ENCODE measurements around the gene ZFX. TPM values are rescaled to one million over a fixed set of nuclear protein-coding genes. Genes with fewer than 3 reads are reported as not detected.
A peak's percentile ranks its signal among the peaks of the same experiment; 100 is the strongest.

Gene ZFX
- 78.0 and 85.0 TPM in 2 replicates for total RNA-seq (2013; cell fraction: nucleolus; rRNA removed)
- total RNA-seq (2014; rRNA removed) (26.6 and 27.2 TPM in 2 replicates), total RNA-seq (2014; rRNA removed; fragmentation: Illumina TruSeq; extraction: Trizol) (32.0 and 33.4 TPM in 2 replicates), total RNA-seq (2021) (36.7 and 40.9 TPM in 2 replicates), polyA plus RNA-seq (2011; rRNA removed) (26.0 and 30.2 TPM in 2 replicates), polyA plus RNA-seq (2014; fragmentation: Illumina TruSeq; extraction: Trizol) (17.9 and 18.8 TPM in 2 replicates), polyA plus RNA-seq (2014; fragmentation: Nextera tagmentation; extraction: Ambion mirVana) (10 to 100 TPM in 1 of 2 experiments, 1 to 10 TPM in 1; 6.8 to 17.8 TPM), polyA plus RNA-seq (2014; rRNA removed) (16.3 and 17.4 TPM in 2 replicates), polyA plus RNA-seq (2016; fragmentation: Nextera tagmentation; extraction: Ambion mirVana) (10 to 100 TPM; 23.5 to 25.7 TPM), polyA minus RNA-seq (2011; rRNA and poly(A)+ RNA removed) (74.5 and 136 TPM in 2 replicates), Bru-seq, nascent RNA (percentile 91 among the genes with signal in this experiment), BruChase-seq, experiment 1, labeled RNA remaining after a 6-hour chase (percentile 90 among the genes with signal in this experiment), BruChase-seq, experiment 2, labeled RNA remaining after a 2-hour chase (percentile 92 among the genes with signal in this experiment)
- polyA plus RNA-seq (2011; ENCODE audit: low read depth) = 15.3 TPM
- 12.2 and 14.1 TPM in 2 replicates for polyA plus RNA-seq (2011; cell fraction: cytosol; rRNA removed)
- 21.4 and 21.7 TPM in 2 replicates for polyA plus RNA-seq (2011; cell fraction: nucleus; rRNA removed)
- 14.3 and 18.4 TPM in 2 replicates for polyA plus RNA-seq (2012)
- 30.3 and 39.6 TPM in 2 replicates for polyA minus RNA-seq (2011; cell fraction: cytosol; rRNA and poly(A)+ RNA removed)
- 28.9 and 43.2 TPM in 2 replicates for polyA minus RNA-seq (2011; cell fraction: nucleus; rRNA and poly(A)+ RNA removed)
- long read RNA-seq, experiment 1, partial matches to known transcripts = 2 of 15 reads
- long read RNA-seq, experiment 1, other reads (novel, unspliced or antisense) = 13 of 15 reads
- long read RNA-seq, experiment 2, full-length matches to known transcripts = 6 of 129 reads
- long read RNA-seq, experiment 2, partial matches to known transcripts = 50 of 129 reads
- long read RNA-seq, experiment 2, other reads (novel, unspliced or antisense) = 73 of 129 reads

GRCh38 chrX:24149351-24150050 lies at the start of gene ZFX:
Gene ZFX, plus strand, starts transcription at chrX:24149729. Its CDS starts 23,014 bp downstream, at chrX:24172743.
- Histone ChIP-seq H3K4me2 (ENCODE audit: control insufficient read depth, insufficient read depth) (peak within 1 kb of the TSS; percentile 82), H3K36me3 (ENCODE audit: control insufficient read depth in 2 of 2, insufficient read depth in 2 of 2, low read length in 1 of 2) (0 out of 4 replicates have a peak, but pooled peaks cover 0 to 4% of the 10 kb centered on the region in 2 experiments), H3K27ac (ENCODE audit: control insufficient read depth, insufficient read depth) (peak within 1 kb of the TSS; percentile 80), H3K9ac (ENCODE audit: control insufficient read depth, insufficient read depth, low read length) (peak within 1 kb of the TSS; percentile 91), H4K20me1 (ENCODE audit: control insufficient read depth, insufficient read depth) (no peaks in the 10 kb centered on the region), H3K79me2 (ENCODE audit: control insufficient read depth, insufficient read depth, low read length) (peaks cover 48% of the 10 kb centered on the region), H3K27me3 (replicated peaks in 1 of 2; ENCODE audit: control insufficient read depth in 2 of 2, insufficient read depth in 2 of 2, low read length in 1 of 2) (no peaks in the 10 kb centered on the region), H3K4me1 (ENCODE audit: control insufficient read depth, insufficient read depth, low read length) (peaks cover 22% of the 10 kb centered on the region), H3K9me3 (replicated peaks; ENCODE audit: control insufficient read depth, insufficient read depth, low read length) (no peaks in the 10 kb centered on the region), H3K4me3 (peak within 1 kb of the TSS; percentile 88), H2AFZ (ENCODE audit: control insufficient read depth, low read depth, low read length) (peak within 1 kb of the TSS; percentile 63)
- DNase-seq (ENCODE audit: low read depth, low spot score) (no peak), FAIRE-seq (no peak), ATAC-seq (peak; percentile 59)
- POLR2A ChIA-PET = interaction anchor here (0.6 to 1.4 kb wide), 3 partner anchors 96 to 1955 kb away, joined by 3 to 5 read pairs (median 4); no protein-coding TSS in a partner anchor
- SMC1A ChIA-PET (ENCODE audit: uncharacterized antibody, unreplicated experiment) = no interaction called here
- BruUV-seq (replicated peaks) = no TSS peak
- intact Hi-C loops (cut with micrococcal nuclease; ENCODE audit: unreplicated experiment) (loop anchor here (1.0 to 5.0 kb wide), 3 partner anchors 19 to 95 kb away; partner anchors contain the start of gene EIF2S3), in situ Hi-C loops (cut with MboI) (loop anchor here (5.0 kb wide), 1 partner anchor 72 kb away; no protein-coding TSS in a partner anchor)
- RAD21 ChIA-PET (ENCODE audit: unreplicated experiment) = interaction anchor here (0.6 to 3.0 kb wide), 2 partner anchors 93 to 367 kb away, joined by 3 to 10 read pairs; partner anchors contain the start of gene SAT1
- WGBS (ENCODE audit: insufficient coverage, insufficient replicate concordance, low lambda C conversion rate, missing lambda C conversion rate) = 0% methylated on average over 46 of the region's 104 CpGs
- CTCF ChIA-PET = interaction anchor here (1.0 to 1.3 kb wide), 2 partner anchors 93 to 95 kb away, joined by 3 read pairs; partner anchors contain the start of gene EIF2S3
- TF ChIP-seq ELK1 (IDR thresholded peaks at IDR 0.05; ENCODE audit: low read depth, low read length) = no peak
- peak; percentile 4 for TF ChIP-seq MYC (IDR thresholded peaks at IDR 0.05; ENCODE audit: insufficient read depth, insufficient read length, insufficient replicate concordance, low read length, severe bottlenecking)
- no peak for TF ChIP-seq REST (IDR thresholded peaks at IDR 0.05; ENCODE audit: low read depth, low read length)
- TF ChIP-seq BMI1 (IDR thresholded peaks at IDR 0.05; ENCODE audit: borderline replicate concordance) = no peak
- TF ChIP-seq POU2F2 (IDR thresholded peaks at IDR 0.05; ENCODE audit: borderline replicate concordance, low read depth, low read length) = no peak
- TF ChIP-seq IKZF1 (conservative IDR thresholded peaks at IDR 0.05) = peak; percentile 66
- no peak for TF ChIP-seq RELA (IDR thresholded peaks at IDR 0.05; ENCODE audit: borderline replicate concordance, partially characterized antibody)
- TF ChIP-seq NR2C2 (IDR thresholded peaks at IDR 0.05; ENCODE audit: borderline replicate concordance, control insufficient read depth, insufficient read length, low read depth) = no peak
- no peak for TF ChIP-seq ZNF384 (IDR thresholded peaks at IDR 0.05; ENCODE audit: borderline replicate concordance, low read depth, low read length)
- TF ChIP-seq SKIL (IDR thresholded peaks at IDR 0.05; ENCODE audit: low read depth, poor library complexity, severe bottlenecking) = no peak
